ENCODE measurements around the gene SDC4. TPM values are rescaled to one million over a fixed set of nuclear protein-coding genes. Genes with fewer than 3 reads are reported as not detected.

The SDC4 gene
- total and polyA plus RNA-seq, 8 donors = 183 to 329 (median 206) TPM

GRCh38 chr20:45338121-45339030 is 9.8 kb downstream of the SDC4 start:
- no peak for DNase-seq
- Histone ChIP-seq H3K4me1 (peaks cover 41 to 58% of the 10 kb centered on the region in 2 donors), H3K27ac (peak overlapping the region; percentile 33 to 70), H3K36me3 (peaks cover 0 to 44% of the 10 kb centered on the region in 2 donors), H3K27me3 (no peaks in the 10 kb centered on the region), H3K4me3 (no peak overlapping the region), H3K9me3 (no peaks in the 10 kb centered on the region)
- no peak for ATAC-seq
- TF ChIP-seq CTCF (IDR thresholded peaks at IDR 0.05) = no peak
- intact Hi-C loops (cut with DNase I) = no loop called here

- no peak overlapping the region for H3K4me3 ChIP-seq
- peak; percentile 46 for ATAC-seq
- H3K4me1 ChIP-seq = peaks cover 34 to 49% of the 10 kb centered on the region in 2 donors
- H3K27ac ChIP-seq = peak overlapping the region; percentile 33 to 70
- no peaks in the 10 kb centered on the region for H3K9me3 ChIP-seq
- intact Hi-C loops (cut with DNase I) = no loop called here
- no peaks in the 10 kb centered on the region for H3K27me3 ChIP-seq
- no peak for TF ChIP-seq CTCF (IDR thresholded peaks at IDR 0.05)
- DNase-seq = peak in 2 of 4 donors; percentile 74 to 76
- H3K36me3 ChIP-seq = peaks cover 0 to 52% of the 10 kb centered on the region in 2 donors
These were observed 10.7 kb downstream of the SDC4 start for GRCh38 chr20:45337367-45338120.

GRCh38 chr20:45336530-45337366 is 11.5 kb downstream of the SDC4 start:
- H3K4me1 ChIP-seq = peaks cover 29 to 43% of the 10 kb centered on the region in 2 donors
- peaks cover 0 to 60% of the 10 kb centered on the region in 2 donors for H3K36me3 ChIP-seq
- peak; percentile 49 for ATAC-seq
- peak overlapping the region; percentile 33 to 70 for H3K27ac ChIP-seq
- DNase-seq = no peak
- no peaks in the 10 kb centered on the region for H3K9me3 ChIP-seq
- TF ChIP-seq CTCF (IDR thresholded peaks at IDR 0.05) = no peak
- intact Hi-C loops (cut with DNase I) = no loop called here
- no peaks in the 10 kb centered on the region for H3K27me3 ChIP-seq
- H3K4me3 ChIP-seq = no peak overlapping the region

GRCh38 chr20:45330476-45330875 is 17.7 kb downstream of the SDC4 start:
- no peak for DNase-seq
- Histone ChIP-seq H3K36me3 (peaks cover 0 to 95% of the 10 kb centered on the region in 2 donors), H3K4me3 (no peak overlapping the region), H3K4me1 (no peaks in the 10 kb centered on the region), H3K27me3 (no peaks in the 10 kb centered on the region), H3K27ac (no peak overlapping the region), H3K9me3 (no peaks in the 10 kb centered on the region)
- intact Hi-C loops (cut with DNase I) = no loop called here
- TF ChIP-seq CTCF (IDR thresholded peaks at IDR 0.05) = no peak
- no peak for ATAC-seq

All from left lung (tissue), 10 donors.